Measurements from ENCODE around the gene MIER1. TPM values are rescaled to one million over a fixed set of nuclear protein-coding genes. Genes with fewer than 3 reads are reported as not detected.
"Not testable (repeated sequence)": the region's sequence is repeated elsewhere in the genome, so short reads cannot be mapped to it uniquely, and the experiment has no call there.

Gene MIER1
- polyA plus RNA-seq, 1 donor: 38.7 TPM

DNA sequence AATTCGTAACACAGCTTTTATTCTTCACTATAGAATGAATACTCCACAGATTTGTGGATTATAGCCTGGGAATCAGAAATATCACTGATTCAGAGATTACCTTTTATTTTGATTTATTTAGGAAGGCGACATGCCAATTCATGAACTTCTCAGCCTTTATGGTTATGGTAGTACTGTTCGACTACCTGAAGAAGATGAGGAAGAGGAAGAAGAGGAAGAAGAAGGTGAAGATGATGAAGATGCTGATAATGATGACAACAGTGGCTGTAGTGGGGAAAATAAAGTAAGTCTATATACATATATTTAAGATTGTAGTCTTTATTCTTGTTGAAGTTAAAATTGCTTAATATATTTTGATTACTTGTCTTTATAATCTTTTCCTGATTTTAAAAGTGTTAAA lies 33.1 kb downstream of the MIER1 start:
- WGBS (ENCODE audit: insufficient coverage, low lambda C conversion rate): 93% methylated on average over 3 of the region's 3 CpGs
- H3K4me1 ChIP-seq (ENCODE audit: control insufficient read depth, insufficient read depth, low read length): no peaks in the 10 kb centered on the region
- no peak overlapping the region for H3K27ac ChIP-seq (ENCODE audit: low read length)
- no peaks in the 10 kb centered on the region for H3K9me3 ChIP-seq (ENCODE audit: control insufficient read depth, low read depth, low read length)
- H3K27me3 ChIP-seq (ENCODE audit: control insufficient read depth, insufficient read depth, low read length): no peaks in the 10 kb centered on the region
- peaks cover 26% of the 10 kb centered on the region for H3K36me3 ChIP-seq (ENCODE audit: control insufficient read depth, insufficient read depth, low read length)
- no peak overlapping the region for H3K4me3 ChIP-seq (ENCODE audit: low read length)
- no peak for DNase-seq

DNA sequence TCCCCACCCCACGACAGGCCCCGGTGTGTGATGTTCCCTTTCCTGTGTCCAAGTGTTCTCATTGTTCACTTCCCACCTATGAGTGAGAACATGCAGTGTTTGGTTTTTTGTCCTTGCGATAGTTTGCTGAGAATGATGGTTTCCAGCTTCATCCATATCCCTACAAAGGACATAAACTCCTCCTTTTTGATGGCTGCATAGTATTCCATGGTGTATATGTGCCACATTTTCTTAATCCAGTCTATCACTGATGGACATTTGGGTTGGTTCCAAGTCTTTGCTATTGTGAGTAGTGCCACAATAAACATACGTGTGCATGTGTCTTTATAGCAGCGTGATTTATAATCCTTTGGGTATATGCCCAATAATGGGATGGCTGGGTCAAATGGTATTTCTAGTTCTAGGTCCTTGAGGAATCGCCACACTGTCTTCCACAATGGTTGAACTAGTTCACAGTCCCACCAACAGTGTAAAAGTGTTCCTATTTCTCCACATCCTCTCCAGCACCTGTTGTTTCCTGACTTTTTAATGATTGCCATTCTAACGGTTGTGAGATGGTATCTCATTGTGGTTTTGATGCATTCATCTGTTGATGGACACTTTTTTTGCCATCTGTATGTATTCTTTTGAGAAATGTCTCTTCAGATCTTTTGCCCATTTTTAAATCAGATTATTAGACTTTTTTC lies 41.5 kb downstream of the MIER1 start:
- H3K4me1 ChIP-seq (ENCODE audit: control insufficient read depth, insufficient read depth, low read length); H3K27me3 ChIP-seq (ENCODE audit: control insufficient read depth, insufficient read depth, low read length); DNase-seq; H3K4me3 ChIP-seq (ENCODE audit: low read length); H3K9me3 ChIP-seq (ENCODE audit: control insufficient read depth, low read depth, low read length); H3K27ac ChIP-seq (ENCODE audit: low read length): not testable (repeated sequence)
- no CpG with 5 or more reads among the region's 7 CpGs for WGBS (ENCODE audit: insufficient coverage, low lambda C conversion rate)
- H3K36me3 ChIP-seq (ENCODE audit: control insufficient read depth, insufficient read depth, low read length): peaks cover 40% of the 10 kb centered on the region

DNA sequence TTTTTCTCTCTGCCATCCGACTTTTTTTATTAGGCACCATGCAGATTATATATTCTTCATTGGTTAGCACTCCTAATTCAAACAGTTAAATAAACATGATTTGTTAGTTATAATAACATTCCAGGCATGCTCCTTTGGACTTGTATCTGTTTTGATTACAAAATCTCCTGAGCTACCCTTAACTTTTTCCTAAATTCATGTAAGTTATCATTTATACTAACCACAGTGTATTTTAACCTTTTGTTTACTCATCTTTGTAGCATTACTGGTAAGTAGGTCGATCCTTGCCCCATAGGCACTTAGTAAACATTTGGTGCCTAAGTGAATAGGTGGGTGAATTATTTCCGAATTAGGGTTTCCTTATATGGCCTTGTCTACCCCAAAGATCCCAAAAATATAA lies 43.8 kb downstream of the MIER1 start:
- peaks cover 37% of the 10 kb centered on the region for H3K36me3 ChIP-seq (ENCODE audit: control insufficient read depth, insufficient read depth, low read length)
- 71% methylated on average over 1 of the region's 3 CpGs for WGBS (ENCODE audit: insufficient coverage, low lambda C conversion rate)

DNA sequence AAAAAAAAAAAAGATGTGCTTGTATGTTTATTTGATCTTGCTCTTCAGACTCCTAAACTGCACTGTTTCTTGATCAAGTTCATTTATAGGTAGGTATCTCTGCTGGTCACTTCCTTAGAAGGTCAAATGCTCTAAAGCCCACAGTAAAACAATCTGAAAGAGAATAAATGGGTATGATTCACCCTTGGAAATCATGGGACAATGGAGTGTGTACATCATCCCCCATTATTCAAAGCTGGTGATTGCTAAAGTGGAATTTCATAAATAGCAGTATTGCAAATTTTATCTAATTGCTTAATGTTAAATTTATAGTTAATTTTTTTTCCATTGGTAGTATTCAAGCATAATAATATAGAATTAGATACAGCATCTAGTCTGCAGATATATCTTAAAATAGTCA lies 53.4 kb downstream of the MIER1 start:
- no peak for DNase-seq
- peaks cover 42% of the 10 kb centered on the region for H3K36me3 ChIP-seq (ENCODE audit: control insufficient read depth, insufficient read depth, low read length)
- peaks cover 9% of the 10 kb centered on the region for H3K4me1 ChIP-seq (ENCODE audit: control insufficient read depth, insufficient read depth, low read length)
- no peak overlapping the region for H3K4me3 ChIP-seq (ENCODE audit: low read length)
- H3K9me3 ChIP-seq (ENCODE audit: control insufficient read depth, low read depth, low read length): no peaks in the 10 kb centered on the region
- no peak overlapping the region for H3K27ac ChIP-seq (ENCODE audit: low read length)
- no peaks in the 10 kb centered on the region for H3K27me3 ChIP-seq (ENCODE audit: control insufficient read depth, insufficient read depth, low read length)

More for the DNA sequence above, 43.8 kb downstream of the MIER1 start:
- H3K9me3 ChIP-seq (ENCODE audit: control insufficient read depth, low read depth, low read length): no peaks in the 10 kb centered on the region
- H3K4me1 ChIP-seq (ENCODE audit: control insufficient read depth, insufficient read depth, low read length): no peaks in the 10 kb centered on the region
- H3K27me3 ChIP-seq (ENCODE audit: control insufficient read depth, insufficient read depth, low read length): no peaks in the 10 kb centered on the region
- no peak overlapping the region for H3K4me3 ChIP-seq (ENCODE audit: low read length)
- no peak overlapping the region for H3K27ac ChIP-seq (ENCODE audit: low read length)
- DNase-seq: no peak

DNA sequence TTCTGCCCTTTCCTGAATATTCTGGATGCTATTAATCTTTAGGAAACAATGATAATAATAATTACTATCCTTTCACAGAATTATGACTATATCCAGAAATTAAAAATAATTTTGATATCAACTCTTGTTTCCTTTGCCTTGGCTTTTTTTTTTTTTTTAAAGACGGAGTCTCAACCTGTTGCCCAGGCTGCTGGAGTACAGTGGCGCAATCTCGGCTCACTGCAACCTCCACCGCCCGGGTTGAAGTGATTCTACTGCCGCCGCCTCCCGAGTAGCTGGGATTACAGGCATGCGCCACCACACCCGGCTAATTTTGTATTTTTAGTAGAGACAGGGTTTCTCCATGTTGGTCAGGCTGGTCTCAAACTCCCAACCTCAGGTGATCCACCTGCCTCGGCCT lies 54.8 kb downstream of the MIER1 start:
- Histone ChIP-seq H3K4me1 (ENCODE audit: control insufficient read depth, insufficient read depth, low read length) (peaks cover 17% of the 10 kb centered on the region), H3K36me3 (ENCODE audit: control insufficient read depth, insufficient read depth, low read length) (peaks cover 48% of the 10 kb centered on the region)
- WGBS (ENCODE audit: insufficient coverage, low lambda C conversion rate): no CpG with 5 or more reads among the region's 11 CpGs
- H3K9me3 ChIP-seq (ENCODE audit: control insufficient read depth, low read depth, low read length); DNase-seq; H3K27me3 ChIP-seq (ENCODE audit: control insufficient read depth, insufficient read depth, low read length); H3K27ac ChIP-seq (ENCODE audit: low read length); H3K4me3 ChIP-seq (ENCODE audit: low read length): not testable (repeated sequence)

DNA sequence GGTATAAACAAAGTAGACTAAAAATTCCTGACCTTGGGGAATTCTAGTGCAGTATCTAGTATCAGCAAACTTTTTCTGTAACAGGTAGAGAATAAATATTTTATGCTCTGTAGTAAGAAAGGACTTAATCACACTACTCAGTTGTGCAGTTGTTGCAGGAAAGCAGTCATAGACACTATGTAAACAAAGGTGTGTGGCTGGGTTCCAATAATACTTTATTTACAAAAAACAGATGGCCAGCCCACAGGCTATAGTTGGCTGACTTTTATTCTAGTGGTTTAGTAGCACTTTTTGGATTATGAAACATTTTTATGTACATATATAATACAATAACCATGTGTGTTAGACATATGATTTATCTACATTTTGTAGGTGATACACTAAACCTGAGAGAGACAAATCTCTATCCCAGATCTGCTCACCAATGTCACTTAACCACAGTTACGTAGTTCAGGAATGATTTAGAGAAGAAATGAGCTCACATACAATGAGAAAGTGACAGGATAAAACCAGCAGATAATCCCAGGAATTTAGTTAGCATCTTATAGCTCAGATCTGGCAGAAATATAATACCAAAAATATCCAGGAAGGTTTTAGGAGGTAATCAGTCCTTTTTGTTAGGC lies 56.1 kb downstream of the MIER1 start:
- H3K36me3 ChIP-seq (ENCODE audit: control insufficient read depth, insufficient read depth, low read length): peaks cover 40% of the 10 kb centered on the region
- peaks cover 17% of the 10 kb centered on the region for H3K4me1 ChIP-seq (ENCODE audit: control insufficient read depth, insufficient read depth, low read length)
- H3K4me3 ChIP-seq (ENCODE audit: low read length): no peak overlapping the region
- WGBS (ENCODE audit: insufficient coverage, low lambda C conversion rate): no CpG with 5 or more reads among the region's 1 CpG
- DNase-seq: no peak
- H3K27ac ChIP-seq (ENCODE audit: low read length): no peak overlapping the region
- H3K9me3 ChIP-seq (ENCODE audit: control insufficient read depth, low read depth, low read length): no peaks in the 10 kb centered on the region
- no peaks in the 10 kb centered on the region for H3K27me3 ChIP-seq (ENCODE audit: control insufficient read depth, insufficient read depth, low read length)

DNA sequence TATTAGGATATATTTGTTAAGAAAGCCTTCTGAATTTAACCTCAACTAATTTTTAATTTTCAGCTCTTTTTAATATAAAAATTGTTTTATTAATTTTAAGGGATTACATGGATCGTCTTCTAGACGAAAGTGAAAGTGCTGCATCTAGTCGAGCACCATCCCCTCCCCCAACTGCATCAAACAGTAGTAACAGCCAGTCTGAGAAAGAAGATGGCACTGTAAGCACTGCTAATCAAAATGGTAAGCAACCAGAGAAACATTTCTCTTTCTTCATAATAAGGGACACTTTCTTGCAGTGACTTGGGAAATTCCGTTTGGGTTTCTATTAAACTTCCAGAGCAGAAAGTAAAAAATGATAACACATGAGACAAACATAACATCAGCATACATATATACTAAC lies 56.9 kb downstream of the MIER1 start:
- no peaks in the 10 kb centered on the region for H3K9me3 ChIP-seq (ENCODE audit: control insufficient read depth, low read depth, low read length)
- peak overlapping the region; percentile 17 for H3K27ac ChIP-seq (ENCODE audit: low read length)
- peaks cover 43% of the 10 kb centered on the region for H3K36me3 ChIP-seq (ENCODE audit: control insufficient read depth, insufficient read depth, low read length)
- H3K4me1 ChIP-seq (ENCODE audit: control insufficient read depth, insufficient read depth, low read length): peaks cover 17% of the 10 kb centered on the region
- no peak overlapping the region for H3K4me3 ChIP-seq (ENCODE audit: low read length)
- WGBS (ENCODE audit: insufficient coverage, low lambda C conversion rate): 82% methylated on average over 2 of the region's 4 CpGs
- DNase-seq: no peak
- no peaks in the 10 kb centered on the region for H3K27me3 ChIP-seq (ENCODE audit: control insufficient read depth, insufficient read depth, low read length)

DNA sequence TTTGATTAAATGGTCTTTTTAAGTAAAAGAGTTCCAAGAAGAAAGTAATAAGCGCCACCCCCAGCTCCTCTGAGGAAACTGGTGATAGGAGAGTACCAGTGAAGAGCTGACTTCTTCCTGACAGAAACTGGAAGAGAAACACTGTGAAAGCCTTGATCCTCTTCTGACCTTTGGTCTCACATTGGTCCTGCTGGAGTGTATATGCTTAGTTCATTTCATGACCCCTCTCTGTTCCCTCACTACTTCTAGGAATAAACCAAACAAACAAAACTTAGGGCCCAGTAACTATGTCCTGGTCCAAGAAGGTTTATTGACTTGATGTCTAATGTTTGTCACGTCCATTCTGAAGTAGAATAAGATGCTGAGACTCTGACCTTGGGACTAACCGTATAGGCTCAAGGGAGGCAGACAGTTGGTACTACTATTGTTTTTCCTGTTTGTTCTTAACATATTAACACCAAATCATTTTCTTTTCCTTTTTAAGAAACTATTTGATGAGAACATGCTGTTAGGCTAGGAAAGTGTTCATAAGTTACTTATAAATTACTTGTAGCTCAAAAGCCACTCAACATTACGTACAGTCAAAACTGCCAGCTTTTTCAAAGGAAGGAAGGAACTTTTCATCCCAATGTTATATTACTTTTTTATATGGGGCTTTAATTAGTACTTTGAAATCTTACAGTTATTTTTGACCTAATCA lies 57.9 kb downstream of the MIER1 start:
- H3K4me3 ChIP-seq (ENCODE audit: low read length): no peak overlapping the region
- peak overlapping the region; percentile 17 for H3K27ac ChIP-seq (ENCODE audit: low read length)
- H3K27me3 ChIP-seq (ENCODE audit: control insufficient read depth, insufficient read depth, low read length): no peaks in the 10 kb centered on the region
- WGBS (ENCODE audit: insufficient coverage, low lambda C conversion rate): 50% methylated on average over 1 of the region's 4 CpGs
- H3K4me1 ChIP-seq (ENCODE audit: control insufficient read depth, insufficient read depth, low read length): peaks cover 17% of the 10 kb centered on the region
- peaks cover 38% of the 10 kb centered on the region for H3K36me3 ChIP-seq (ENCODE audit: control insufficient read depth, insufficient read depth, low read length)
- H3K9me3 ChIP-seq (ENCODE audit: control insufficient read depth, low read depth, low read length): no peaks in the 10 kb centered on the region
- peak in 1 of 2 donors; percentile 58 for DNase-seq

DNA sequence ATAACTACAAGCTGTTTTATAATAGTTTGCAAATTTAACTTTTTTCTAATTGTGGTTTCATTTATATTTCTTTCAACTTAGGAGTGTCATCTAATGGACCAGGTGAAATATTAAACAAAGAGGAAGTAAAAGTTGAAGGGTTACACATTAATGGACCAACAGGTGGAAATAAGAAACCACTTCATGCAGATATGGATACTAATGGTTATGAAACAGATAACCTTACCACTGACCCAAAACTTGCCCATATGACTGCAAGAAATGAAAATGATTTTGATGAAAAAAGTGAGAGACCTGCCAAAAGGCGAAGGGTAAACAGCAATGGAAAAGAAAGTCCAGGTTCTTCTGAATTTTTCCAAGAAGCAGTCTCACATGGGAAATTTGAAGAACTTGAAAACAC lies 59.7 kb downstream of the MIER1 start:
- H3K9me3 ChIP-seq (ENCODE audit: control insufficient read depth, low read depth, low read length): no peaks in the 10 kb centered on the region
- H3K4me3 ChIP-seq (ENCODE audit: low read length): no peak overlapping the region
- WGBS (ENCODE audit: insufficient coverage, low lambda C conversion rate): 63% methylated on average over 1 of the region's 1 CpG
- peaks cover 41% of the 10 kb centered on the region for H3K36me3 ChIP-seq (ENCODE audit: control insufficient read depth, insufficient read depth, low read length)
- peak in 1 of 2 donors; percentile 57 for DNase-seq
- H3K4me1 ChIP-seq (ENCODE audit: control insufficient read depth, insufficient read depth, low read length): peaks cover 17% of the 10 kb centered on the region
- no peaks in the 10 kb centered on the region for H3K27me3 ChIP-seq (ENCODE audit: control insufficient read depth, insufficient read depth, low read length)
- H3K27ac ChIP-seq (ENCODE audit: low read length): peak overlapping the region; percentile 2

DNA sequence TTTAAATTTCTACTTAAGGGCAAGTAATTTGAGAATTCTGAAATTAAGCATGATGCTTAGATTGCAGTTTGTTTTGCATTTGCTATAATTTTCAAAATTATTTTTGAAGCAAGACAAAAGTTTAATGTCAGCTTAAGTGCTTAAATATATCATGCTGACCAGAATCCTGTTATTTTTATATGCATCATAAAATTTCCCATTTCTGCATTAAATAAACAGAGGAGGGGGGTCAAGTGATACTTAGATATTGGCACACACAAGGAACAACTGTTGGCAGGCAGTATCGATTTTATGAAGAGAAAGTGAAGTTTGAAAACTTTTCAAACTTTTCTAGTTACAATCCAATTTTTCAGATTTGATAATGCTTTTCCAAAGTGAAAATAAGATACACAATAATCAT lies 61.0 kb downstream of the MIER1 start:
- Histone ChIP-seq H3K4me3 (ENCODE audit: low read length) (no peak overlapping the region), H3K27ac (ENCODE audit: low read length) (no peak overlapping the region), H3K4me1 (ENCODE audit: control insufficient read depth, insufficient read depth, low read length) (peaks cover 17% of the 10 kb centered on the region), H3K27me3 (ENCODE audit: control insufficient read depth, insufficient read depth, low read length) (no peaks in the 10 kb centered on the region), H3K36me3 (ENCODE audit: control insufficient read depth, insufficient read depth, low read length) (peaks cover 32% of the 10 kb centered on the region), H3K9me3 (ENCODE audit: control insufficient read depth, low read depth, low read length) (no peaks in the 10 kb centered on the region)
- DNase-seq: no peak
- 88% methylated on average over 1 of the region's 1 CpG for WGBS (ENCODE audit: insufficient coverage, low lambda C conversion rate)
